ENCODE measurements around the gene PDK2. TPM values are rescaled to one million over a fixed set of nuclear protein-coding genes. Genes with fewer than 3 reads are reported as not detected.

PDK2 gene
- total RNA-seq: 10 to 100 TPM in 1 of 2 experiments, 1 to 10 TPM in 1; 9.8 to 16.2 TPM

DNA sequence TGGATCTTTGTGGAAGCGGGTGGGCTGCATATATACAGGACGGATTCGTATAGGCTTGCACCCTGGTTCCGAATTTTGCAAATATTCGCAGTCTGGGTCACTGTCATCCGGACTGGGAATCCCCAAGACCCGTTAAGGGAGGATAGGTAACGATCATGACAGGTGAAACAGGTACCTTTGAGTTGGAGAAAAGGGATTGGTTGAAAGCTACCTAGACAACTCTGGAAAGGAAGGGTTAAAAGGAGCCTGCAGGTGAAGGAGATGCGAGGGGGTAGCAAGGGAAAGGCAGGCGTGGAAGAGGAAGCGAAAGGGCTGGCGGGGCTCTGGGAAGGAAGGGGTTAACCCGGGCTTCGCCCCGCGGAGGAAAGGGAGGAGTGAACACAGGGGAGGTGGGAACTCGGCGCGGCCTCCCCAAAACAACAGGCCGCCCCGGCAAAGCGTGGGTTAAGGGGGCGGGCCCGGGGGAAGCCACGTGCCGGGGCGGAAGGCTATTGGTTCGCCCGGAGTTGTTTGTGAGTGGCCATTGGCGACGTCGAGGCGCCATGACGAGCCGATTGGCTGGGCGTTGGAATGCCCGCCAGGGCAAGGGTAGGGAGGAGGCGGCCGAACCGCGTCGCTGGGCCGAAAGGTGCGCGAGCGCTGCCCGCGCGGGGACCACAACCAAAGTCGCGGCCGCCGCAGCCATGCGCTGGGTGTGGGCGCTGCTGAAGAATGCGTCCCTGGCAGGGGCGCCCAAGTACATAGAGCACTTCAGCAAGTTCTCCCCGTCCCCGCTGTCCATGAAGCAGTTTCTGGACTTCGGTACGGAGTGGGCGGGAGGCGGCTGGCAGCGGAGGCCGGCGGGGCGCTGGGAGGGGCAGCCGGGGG is at the start of gene PDK2:
Gene PDK2 (plus strand): TSS at position 599 of the 867 bp plus-strand sequence. CDS start 85 bp downstream, at position 684.
- Mint-ChIP-seq H3K27ac (peak within 1 kb of the TSS; percentile 91), H3K36me3 (ENCODE audit: low read depth) (no peaks in the 10 kb centered on the region), H3K4me3 (peak within 1 kb of the TSS; percentile 84), H3K27me3 (no peaks in the 10 kb centered on the region), H3K4me1 (peaks cover 19% of the 10 kb centered on the region), H3K9me3 (ENCODE audit: low read depth) (no peaks in the 10 kb centered on the region)
- peak; percentile 93 for ATAC-seq
- intact Hi-C loops (cut with DNase I, micrococcal nuclease): loop anchor here (1.0 to 10.0 kb wide), 17 partner anchors 36 to 680 kb away; partner anchors contain the start of genes ITGA3 (in 1 of the 2), KAT7 (in 1 of the 2) and SAMD14 (in 1 of the 2)
- POLR2A ChIA-PET: interaction anchor here (0.7 to 1.3 kb wide), 3 partner anchors 22 to 39 kb away, joined by 4 read pairs; no protein-coding TSS in a partner anchor
- CTCF ChIA-PET: interaction anchor here (0.6 to 5.7 kb wide), 53 partner anchors 9 to 537 kb away, joined by 3 to 43 read pairs (median 6); partner anchors contain the start of genes COL1A1, FAM117A and ITGA3
- DNase-seq: peak; percentile 97

DNA sequence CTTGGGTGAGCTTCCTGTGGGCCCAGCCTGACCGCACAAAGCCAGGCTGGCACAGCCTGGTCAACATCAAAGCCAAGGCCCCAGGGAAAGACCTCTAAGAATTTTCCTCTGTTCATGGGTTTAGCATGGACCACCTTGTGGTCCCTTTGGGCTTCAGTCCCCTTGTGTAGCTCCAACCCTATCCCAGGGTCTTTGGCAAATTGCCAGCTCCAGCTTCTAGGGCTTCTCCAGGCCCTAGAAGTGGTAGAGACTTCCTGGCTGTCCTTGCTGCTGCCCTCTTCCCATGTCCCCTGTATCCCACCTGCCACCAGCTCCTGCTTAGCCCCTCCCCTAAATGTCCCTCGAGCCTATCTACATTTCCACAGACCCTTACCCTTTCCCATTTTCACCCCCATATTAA is 49.0 kb upstream of the PDK2 start:
- H3K9me3 Mint-ChIP-seq (ENCODE audit: low read depth): no peaks in the 10 kb centered on the region
- DNase-seq: no peak
- ChIA-PET CTCF (interaction anchor here (1.6 kb wide), 1 partner anchor 48 kb away, joined by 5 read pairs; no protein-coding TSS in a partner anchor), POLR2A (interaction anchor here (0.7 kb wide), 1 partner anchor 443 kb away, joined by 3 read pairs; no protein-coding TSS in a partner anchor)
- no peak overlapping the region for H3K27ac Mint-ChIP-seq
- H3K27me3 Mint-ChIP-seq: no peaks in the 10 kb centered on the region
- no peak overlapping the region for H3K4me3 Mint-ChIP-seq
- no peak for ATAC-seq
- H3K4me1 Mint-ChIP-seq: peaks cover 19% of the 10 kb centered on the region
- no peaks in the 10 kb centered on the region for H3K36me3 Mint-ChIP-seq (ENCODE audit: low read depth)
- intact Hi-C loops (cut with DNase I, micrococcal nuclease): no loop called here

DNA sequence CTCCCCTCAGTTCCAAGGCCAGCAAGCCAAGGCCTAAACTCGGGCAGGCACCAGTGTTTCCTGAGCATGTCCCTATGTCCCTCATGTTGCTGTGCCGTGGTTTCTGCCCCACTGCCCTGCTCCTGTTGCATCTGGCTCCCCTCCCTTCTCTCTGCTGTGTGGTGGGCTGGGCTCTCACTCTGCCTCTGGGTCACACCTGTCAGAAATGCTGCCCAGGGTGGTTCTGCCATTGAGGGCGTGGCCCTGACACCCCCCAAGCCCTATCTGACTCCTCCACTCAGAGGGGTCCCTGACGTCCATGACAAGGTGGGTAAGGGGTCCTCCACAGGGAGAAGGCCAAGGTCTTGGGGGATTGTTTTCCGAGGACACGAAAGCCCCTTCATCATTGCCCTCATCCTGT is 48.5 kb upstream of the PDK2 start:
- POLR2A ChIA-PET: interaction anchor here (0.7 kb wide), 1 partner anchor 443 kb away, joined by 3 read pairs; no protein-coding TSS in a partner anchor
- no peaks in the 10 kb centered on the region for H3K27me3 Mint-ChIP-seq
- CTCF ChIA-PET: interaction anchor here (1.6 kb wide), 1 partner anchor 48 kb away, joined by 5 read pairs; no protein-coding TSS in a partner anchor
- H3K4me1 Mint-ChIP-seq: peaks cover 23% of the 10 kb centered on the region
- DNase-seq (no peak), ATAC-seq (no peak)
- no peaks in the 10 kb centered on the region for H3K9me3 Mint-ChIP-seq (ENCODE audit: low read depth)
- H3K36me3 Mint-ChIP-seq (ENCODE audit: low read depth): no peaks in the 10 kb centered on the region
- H3K4me3 Mint-ChIP-seq: no peak overlapping the region
- H3K27ac Mint-ChIP-seq: no peak overlapping the region
- intact Hi-C loops (cut with DNase I, micrococcal nuclease): no loop called here

DNA sequence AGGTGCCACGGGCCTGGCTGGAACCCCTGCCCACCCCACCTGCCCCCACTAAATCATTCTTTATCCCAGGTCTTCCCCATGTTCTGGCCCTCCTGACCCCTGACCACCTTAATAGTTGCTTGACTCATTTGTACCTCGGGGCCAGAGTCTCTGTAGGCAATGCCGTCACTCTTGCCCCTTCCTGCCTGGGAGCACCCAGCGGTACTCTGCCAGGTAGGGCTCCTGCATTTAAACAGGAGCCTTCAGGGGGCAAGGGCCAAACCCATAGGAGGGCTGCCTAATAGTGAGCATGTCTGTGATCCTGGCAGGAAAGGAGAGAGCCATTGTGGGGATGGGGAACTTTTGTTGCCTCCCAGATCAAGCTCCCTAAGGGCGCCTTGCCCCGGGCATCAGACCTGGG is 48.1 kb upstream of the PDK2 start:
- H3K9me3 Mint-ChIP-seq (ENCODE audit: low read depth): no peaks in the 10 kb centered on the region
- DNase-seq (no peak), ATAC-seq (no peak)
- H3K36me3 Mint-ChIP-seq (ENCODE audit: low read depth): no peaks in the 10 kb centered on the region
- intact Hi-C loops (cut with DNase I, micrococcal nuclease): no loop called here
- no peak overlapping the region for H3K4me3 Mint-ChIP-seq
- POLR2A ChIA-PET: no interaction called here
- H3K4me1 Mint-ChIP-seq: peaks cover 28% of the 10 kb centered on the region
- CTCF ChIA-PET: no interaction called here
- no peaks in the 10 kb centered on the region for H3K27me3 Mint-ChIP-seq
- peak overlapping the region; percentile 26 for H3K27ac Mint-ChIP-seq

DNA sequence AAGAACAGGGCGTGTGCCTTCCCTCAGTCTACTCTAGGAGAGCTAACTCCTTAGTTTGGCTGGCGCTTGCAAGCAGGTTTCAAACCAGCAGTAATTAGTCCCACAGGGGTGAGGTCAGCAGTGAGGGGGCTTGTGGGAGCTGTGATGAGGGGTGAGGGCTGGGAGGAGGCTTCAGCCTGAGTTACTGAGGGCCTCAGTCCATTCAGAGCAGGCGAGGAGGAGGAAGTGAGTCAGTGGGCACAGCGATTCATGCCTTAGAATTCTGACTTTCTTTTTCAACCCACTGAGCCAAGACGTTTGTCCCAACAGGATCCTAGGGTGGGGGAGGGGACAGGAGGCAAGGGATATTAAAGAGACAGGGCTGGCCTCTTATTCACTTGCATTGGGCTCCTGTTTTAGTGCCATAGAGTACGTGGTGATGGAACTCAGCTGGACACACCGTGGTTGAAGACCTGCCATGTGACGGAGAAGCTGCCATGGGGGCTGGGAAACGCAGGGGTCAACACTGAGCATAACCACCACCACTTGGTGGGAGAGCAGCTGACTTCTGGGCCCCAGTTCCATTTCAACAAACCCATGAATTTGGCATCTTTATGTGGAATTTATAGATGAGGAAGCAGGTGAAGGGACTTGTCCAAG is 47.5 kb upstream of the PDK2 start:
- peaks cover 31% of the 10 kb centered on the region for H3K4me1 Mint-ChIP-seq
- H3K36me3 Mint-ChIP-seq (ENCODE audit: low read depth): no peaks in the 10 kb centered on the region
- peak; percentile 64 for DNase-seq
- intact Hi-C loops (cut with DNase I, micrococcal nuclease): no loop called here
- H3K9me3 Mint-ChIP-seq (ENCODE audit: low read depth): no peaks in the 10 kb centered on the region
- H3K4me3 Mint-ChIP-seq: no peak overlapping the region
- no peaks in the 10 kb centered on the region for H3K27me3 Mint-ChIP-seq
- ChIA-PET POLR2A (no interaction called here), CTCF (no interaction called here)
- peak; percentile 51 for ATAC-seq
- peak overlapping the region; percentile 26 for H3K27ac Mint-ChIP-seq

DNA sequence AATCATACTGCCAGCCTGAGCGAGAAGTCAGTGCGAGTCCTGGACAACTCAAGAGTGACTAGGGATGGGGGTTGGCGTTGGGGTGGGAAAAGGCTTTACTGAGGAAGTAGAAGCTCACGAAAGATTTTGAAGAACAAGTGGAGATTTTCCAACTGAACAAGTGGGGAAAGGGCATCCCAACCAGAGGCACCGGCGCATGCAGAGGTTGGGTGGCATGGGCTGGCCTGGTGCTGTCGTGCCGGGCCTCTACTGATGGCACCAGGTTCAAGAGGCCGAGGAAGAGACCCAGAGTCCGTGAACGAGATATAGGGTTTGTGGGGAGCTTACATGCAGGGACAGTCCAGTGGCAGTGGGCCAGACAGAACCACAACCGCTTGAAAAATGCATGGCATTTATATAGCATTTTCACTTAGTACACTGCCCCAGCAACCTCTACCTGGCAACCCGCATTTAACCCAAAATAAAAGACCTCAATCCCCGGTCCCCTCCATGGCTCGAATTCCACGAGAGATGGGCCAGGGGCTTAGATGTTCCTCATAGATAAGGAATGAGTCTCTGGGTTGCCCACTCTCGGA is 46.9 kb upstream of the PDK2 start:
- ATAC-seq (no peak), DNase-seq (no peak)
- Mint-ChIP-seq H3K27ac (peak overlapping the region; percentile 26), H3K9me3 (ENCODE audit: low read depth) (no peaks in the 10 kb centered on the region), H3K36me3 (ENCODE audit: low read depth) (no peaks in the 10 kb centered on the region), H3K4me3 (no peak overlapping the region), H3K4me1 (peaks cover 31% of the 10 kb centered on the region), H3K27me3 (no peaks in the 10 kb centered on the region)
- intact Hi-C loops (cut with DNase I, micrococcal nuclease): no loop called here
- ChIA-PET POLR2A (no interaction called here), CTCF (no interaction called here)

DNA sequence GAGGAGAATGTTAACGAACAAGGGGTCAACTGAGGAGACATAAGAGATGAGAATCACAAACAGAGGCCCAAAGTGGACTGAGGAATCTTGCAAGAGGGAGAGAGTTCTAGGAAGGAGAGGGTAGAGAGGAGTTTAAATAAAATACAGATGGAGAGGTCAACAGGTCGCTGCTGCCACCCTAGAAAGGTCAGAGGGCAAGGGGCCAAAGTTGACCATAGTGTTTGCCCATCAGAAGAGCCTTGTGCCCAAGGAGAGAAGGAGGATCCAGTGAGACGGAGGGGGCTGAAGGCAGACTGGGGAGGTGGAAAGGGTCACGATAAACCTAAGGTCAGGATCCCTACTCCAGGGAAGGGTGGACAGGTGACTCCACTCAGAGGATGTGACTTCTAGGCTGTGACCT is 46.2 kb upstream of the PDK2 start:
- no peaks in the 10 kb centered on the region for H3K27me3 Mint-ChIP-seq
- ChIA-PET POLR2A (no interaction called here), CTCF (no interaction called here)
- no peak overlapping the region for H3K4me3 Mint-ChIP-seq
- H3K36me3 Mint-ChIP-seq (ENCODE audit: low read depth): no peaks in the 10 kb centered on the region
- intact Hi-C loops (cut with DNase I, micrococcal nuclease): no loop called here
- peak overlapping the region; percentile 1 for H3K27ac Mint-ChIP-seq
- DNase-seq: no peak
- no peaks in the 10 kb centered on the region for H3K9me3 Mint-ChIP-seq (ENCODE audit: low read depth)
- no peak for ATAC-seq
- H3K4me1 Mint-ChIP-seq: peaks cover 31% of the 10 kb centered on the region

DNA sequence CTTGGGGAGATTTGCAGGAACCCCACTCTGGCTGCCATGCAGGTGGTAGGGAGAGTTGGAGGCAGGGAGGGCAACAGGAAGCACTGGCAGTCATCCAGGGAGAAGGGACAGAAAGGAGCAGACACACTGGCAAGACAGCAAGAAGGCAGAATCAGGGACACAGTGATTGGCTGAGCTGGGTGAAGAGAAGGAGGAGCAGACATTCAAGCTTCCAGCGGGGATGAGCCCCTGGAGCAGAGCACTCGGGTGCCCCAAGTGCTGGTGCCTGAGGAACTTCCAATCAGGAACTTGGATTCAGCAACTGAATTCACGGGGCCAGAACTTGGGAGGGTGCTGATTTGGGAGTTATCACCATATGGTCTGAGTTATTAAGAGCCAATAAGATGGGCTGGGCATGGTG is 45.5 kb upstream of the PDK2 start:
- H3K4me3 Mint-ChIP-seq: no peak overlapping the region
- intact Hi-C loops (cut with DNase I, micrococcal nuclease): no loop called here
- CTCF ChIA-PET: no interaction called here

DNA sequence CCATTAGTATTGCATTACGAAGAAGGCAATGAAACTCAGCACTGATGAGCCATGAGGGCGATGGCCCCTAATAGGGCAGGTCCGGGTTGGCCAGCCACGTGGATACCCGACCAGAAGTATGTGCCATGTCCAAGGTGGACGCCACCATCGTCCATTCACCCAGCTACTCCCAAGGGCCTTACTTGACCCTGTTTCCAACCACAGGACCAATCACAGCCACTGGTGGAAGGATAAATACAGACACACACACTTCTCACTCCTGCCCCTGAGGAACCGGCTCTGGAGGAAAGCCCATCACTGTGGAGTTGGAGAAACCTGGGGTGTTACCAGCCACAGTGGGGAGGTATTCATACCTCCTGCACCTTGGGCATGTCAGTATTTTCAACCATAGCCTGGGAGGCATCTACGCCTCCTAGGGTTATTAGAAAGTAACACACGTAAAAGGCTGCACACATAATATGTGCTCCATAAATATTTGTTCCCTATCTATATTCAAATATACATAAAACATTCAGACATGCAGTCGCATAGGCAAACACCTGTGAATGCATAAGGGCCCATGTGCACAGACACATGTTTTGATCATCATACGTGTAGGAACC is 44.6 kb upstream of the PDK2 start:
- intact Hi-C loops (cut with DNase I, micrococcal nuclease): loop anchor here in 1 of 2 experiments (1.0 kb wide), 1 partner anchor 45 kb away; the partner anchor contains the start of gene PDK2
- H3K9me3 Mint-ChIP-seq (ENCODE audit: low read depth): no peaks in the 10 kb centered on the region
- no peaks in the 10 kb centered on the region for H3K27me3 Mint-ChIP-seq
- peak overlapping the region; percentile 87 for H3K27ac Mint-ChIP-seq
- no peak for DNase-seq
- no peaks in the 10 kb centered on the region for H3K36me3 Mint-ChIP-seq (ENCODE audit: low read depth)
- ChIA-PET CTCF (no interaction called here), POLR2A (no interaction called here)
- peaks cover 36% of the 10 kb centered on the region for H3K4me1 Mint-ChIP-seq
- ATAC-seq: no peak
- H3K4me3 Mint-ChIP-seq: no peak overlapping the region

More for the DNA sequence above, 45.5 kb upstream of the PDK2 start:
- H3K9me3 Mint-ChIP-seq (ENCODE audit: low read depth): no peaks in the 10 kb centered on the region
- no peak for DNase-seq
- H3K36me3 Mint-ChIP-seq (ENCODE audit: low read depth): no peaks in the 10 kb centered on the region
- H3K27me3 Mint-ChIP-seq: no peaks in the 10 kb centered on the region
- POLR2A ChIA-PET: no interaction called here
- peak overlapping the region; percentile 55 for H3K27ac Mint-ChIP-seq
- no peak for ATAC-seq
- peaks cover 31% of the 10 kb centered on the region for H3K4me1 Mint-ChIP-seq

DNA sequence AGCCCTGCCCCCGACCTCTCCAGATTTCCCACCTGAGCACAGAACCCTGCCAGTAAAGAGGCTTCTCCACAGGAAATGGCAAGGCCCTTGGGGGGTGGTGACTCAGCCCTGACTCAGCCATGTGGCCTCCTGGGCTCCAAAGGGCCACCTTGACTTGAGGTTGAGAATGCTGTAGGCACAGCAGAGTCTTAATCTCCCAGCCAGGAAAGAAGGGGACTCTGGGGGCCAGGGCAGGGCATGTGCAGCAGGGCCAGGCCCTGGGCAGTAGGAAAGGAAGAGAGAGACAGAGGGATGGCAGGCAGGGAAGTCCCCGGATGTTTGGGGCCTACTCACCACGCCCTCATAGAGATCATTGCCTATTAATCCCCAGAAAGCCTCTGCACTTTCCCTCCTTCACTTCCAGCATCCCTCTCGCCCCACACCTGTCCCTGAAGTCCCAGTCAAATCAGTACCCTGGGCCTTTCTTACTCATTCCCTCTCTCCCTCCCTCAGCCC is 44.0 kb upstream of the PDK2 start:
- intact Hi-C loops (cut with DNase I, micrococcal nuclease): loop anchor here in 1 of 2 experiments (1.0 kb wide), 1 partner anchor 44 kb away; the partner anchor contains the start of gene PDK2
- POLR2A ChIA-PET: interaction anchor here (0.6 kb wide), 1 partner anchor 21 kb away, joined by 4 read pairs; no protein-coding TSS in a partner anchor
- Mint-ChIP-seq H3K27ac (peak overlapping the region; percentile 87), H3K9me3 (ENCODE audit: low read depth) (no peaks in the 10 kb centered on the region), H3K27me3 (no peaks in the 10 kb centered on the region), H3K4me1 (peaks cover 36% of the 10 kb centered on the region), H3K4me3 (no peak overlapping the region), H3K36me3 (ENCODE audit: low read depth) (no peaks in the 10 kb centered on the region)
- CTCF ChIA-PET: interaction anchor here (1.2 to 1.4 kb wide), 2 partner anchors 36 to 43 kb away, joined by 3 to 5 read pairs; no protein-coding TSS in a partner anchor
- ATAC-seq: peak; percentile 87
- peak; percentile 87 for DNase-seq
